DMS79 (cell line): ENCODE data around the gene SLCO3A1.

Experiments used
- DNase-seq: peaks from one replicate; lab custom pipeline; 2025; lab: John Stamatoyannopoulos, UW

Gene SLCO3A1

DNA sequence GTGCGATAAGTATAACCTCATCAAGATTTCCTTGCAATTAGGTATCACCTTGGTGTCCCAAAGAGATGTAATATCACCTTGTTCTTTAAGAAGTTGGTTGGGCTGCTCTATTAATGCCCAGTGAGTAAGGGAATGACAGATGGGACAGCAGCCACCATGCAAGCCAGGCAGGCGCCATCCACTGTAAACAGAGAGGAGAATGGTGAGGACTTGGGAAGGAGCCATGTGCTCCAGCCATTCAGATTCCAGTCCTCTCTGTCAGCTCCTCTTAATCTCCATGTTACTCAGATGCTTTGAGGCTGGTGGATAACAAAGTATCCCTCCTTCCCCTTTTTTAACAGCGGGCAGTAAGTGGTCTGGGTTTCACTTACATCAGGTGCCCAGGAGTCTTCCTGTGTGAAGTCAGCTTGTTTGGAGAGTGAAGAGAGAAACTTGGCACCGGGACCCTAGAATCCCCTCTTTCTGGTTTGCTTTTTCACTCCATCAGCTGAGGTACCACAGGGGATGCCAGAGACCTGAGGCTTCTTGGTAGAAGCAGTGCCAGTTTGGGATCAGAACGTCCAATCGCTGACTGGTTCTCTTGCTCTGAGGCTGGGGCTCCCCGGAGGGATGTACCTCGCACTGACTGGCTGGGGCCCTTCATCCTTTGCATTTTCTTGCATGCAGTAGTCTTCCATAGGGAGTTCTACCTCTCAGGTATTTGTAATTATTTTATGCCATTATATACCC lies 29.5 kb downstream of the SLCO3A1 start:
- DNase-seq: no peak

DNA sequence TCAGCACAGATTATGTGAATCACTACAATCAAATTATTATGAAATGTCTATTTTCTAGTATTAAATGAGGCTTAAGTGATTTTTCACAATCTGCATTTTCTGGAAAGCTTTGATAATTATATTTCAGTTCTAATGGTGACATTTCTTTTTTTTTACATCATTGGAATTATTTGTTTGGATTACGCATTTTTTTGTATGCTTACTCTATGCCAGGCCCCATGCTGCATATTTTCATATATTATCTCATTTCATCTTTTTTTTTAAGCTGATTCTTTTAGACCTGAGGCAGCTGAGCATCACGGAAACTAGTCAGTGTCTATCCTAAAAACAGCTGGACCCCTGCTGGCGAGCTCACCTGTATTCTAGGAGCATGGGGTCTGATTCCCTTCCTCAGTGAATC lies 31.1 kb downstream of the SLCO3A1 start:
- no peak for DNase-seq

DNA sequence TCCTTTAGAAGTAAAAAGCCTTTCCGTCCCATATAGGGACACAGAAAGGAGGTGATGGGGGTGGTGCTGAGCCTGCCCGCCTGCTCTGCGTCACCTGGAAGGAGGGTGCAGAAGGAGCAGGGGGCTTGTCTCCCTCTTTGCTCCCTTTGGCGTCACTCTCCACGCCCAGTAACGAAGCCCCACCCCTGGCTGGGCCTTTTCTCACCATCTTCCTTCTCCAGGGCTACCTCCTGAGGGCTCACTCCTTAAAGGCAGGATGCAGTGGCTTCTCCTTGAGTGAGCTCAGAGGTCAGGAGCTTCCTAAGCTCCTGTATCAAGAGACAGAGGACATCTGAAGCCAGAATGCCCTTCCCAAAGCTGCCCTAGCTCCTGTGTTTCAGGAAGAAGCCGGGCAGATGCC lies 31.5 kb downstream of the SLCO3A1 start:
- DNase-seq: no peak

DNA sequence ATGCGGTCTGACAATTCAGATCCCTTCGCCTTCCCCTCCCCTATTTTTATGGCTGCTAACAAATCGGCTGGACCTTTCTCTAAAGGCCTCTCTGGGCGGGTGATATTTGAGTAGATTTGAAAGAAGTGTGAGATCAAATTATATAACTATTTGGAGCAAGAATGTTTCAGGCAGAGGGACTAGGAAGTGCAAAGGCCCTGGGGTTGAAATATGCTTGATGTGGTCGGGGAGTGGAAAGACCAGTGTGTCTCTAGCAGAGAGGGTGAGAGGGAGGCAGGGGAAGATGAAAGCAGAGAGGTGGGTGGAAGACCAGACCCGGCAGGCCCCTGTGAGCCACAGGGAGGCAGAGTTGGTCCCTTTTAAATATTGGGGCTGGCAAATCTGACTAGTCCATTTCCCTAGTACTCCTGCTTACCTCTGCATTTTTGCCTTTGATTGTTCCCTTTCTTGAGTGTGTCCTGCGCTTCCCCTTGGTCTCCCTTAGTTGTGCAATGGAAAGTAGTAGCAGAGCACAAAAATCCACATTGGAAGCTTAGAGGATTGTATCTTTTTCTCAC lies 32.3 kb downstream of the SLCO3A1 start:
- DNase-seq: no peak

DNA sequence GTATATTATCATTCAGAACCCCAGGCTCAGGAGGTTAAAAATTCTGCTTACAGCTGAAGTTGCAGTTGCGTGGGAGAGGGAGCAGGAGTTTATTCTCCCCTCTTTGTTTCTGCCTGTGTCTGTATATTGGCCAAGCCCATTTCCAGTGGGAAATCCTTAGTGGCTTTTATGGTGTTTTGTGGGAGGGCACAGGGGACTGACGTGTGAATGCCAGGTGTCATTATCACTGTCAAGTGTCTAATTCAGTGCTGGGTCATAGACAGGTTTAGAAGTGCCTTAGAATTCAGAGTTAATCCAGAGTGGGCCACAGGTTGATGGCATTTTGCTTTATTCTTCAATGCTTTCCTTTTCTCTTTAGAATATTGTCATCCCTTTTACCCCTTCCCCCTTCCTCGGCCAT lies 33.4 kb downstream of the SLCO3A1 start:
- no peak for DNase-seq

DNA sequence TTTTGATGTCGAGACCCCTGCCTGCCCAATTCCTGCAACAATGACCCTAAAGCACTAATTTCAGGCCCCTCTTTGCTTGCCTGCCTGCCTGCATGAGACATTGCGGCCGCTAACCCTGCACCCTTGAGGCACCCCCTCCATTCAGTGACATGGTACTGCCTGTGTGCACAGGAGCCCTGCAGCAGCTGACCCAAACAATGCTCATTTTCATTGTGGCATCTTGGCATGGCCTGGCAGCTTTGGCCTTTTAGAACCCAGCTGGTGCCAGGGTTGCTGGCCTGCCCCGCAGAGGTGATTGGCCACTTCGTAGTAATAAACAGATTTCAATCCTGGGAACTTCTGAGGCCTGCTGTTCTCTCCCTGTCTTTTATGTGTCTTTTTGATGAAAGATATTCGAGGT lies 33.8 kb downstream of the SLCO3A1 start:
- DNase-seq: no peak

DNA sequence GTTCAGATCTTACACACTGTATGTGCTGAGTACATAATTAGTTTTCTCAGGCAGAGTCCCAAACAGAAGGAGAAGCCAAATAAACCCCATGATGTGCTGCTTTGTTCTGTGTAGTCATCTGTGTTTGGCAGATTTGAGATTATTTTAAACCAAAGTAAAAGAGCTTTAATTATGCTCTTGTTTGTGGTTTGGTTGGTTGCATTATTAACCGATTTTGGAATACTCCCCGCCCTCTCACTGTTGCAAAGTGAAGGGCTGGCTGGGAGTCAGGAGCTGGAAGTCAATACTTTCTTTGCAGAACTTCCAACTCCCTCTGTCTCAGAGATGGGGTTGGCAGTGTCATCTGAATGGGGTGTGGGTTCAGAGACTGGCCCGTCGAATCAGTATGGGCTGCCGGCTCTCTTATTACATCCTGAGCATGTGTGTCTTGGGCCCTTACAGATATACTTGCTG lies 34.4 kb downstream of the SLCO3A1 start:
- no peak for DNase-seq

DNA sequence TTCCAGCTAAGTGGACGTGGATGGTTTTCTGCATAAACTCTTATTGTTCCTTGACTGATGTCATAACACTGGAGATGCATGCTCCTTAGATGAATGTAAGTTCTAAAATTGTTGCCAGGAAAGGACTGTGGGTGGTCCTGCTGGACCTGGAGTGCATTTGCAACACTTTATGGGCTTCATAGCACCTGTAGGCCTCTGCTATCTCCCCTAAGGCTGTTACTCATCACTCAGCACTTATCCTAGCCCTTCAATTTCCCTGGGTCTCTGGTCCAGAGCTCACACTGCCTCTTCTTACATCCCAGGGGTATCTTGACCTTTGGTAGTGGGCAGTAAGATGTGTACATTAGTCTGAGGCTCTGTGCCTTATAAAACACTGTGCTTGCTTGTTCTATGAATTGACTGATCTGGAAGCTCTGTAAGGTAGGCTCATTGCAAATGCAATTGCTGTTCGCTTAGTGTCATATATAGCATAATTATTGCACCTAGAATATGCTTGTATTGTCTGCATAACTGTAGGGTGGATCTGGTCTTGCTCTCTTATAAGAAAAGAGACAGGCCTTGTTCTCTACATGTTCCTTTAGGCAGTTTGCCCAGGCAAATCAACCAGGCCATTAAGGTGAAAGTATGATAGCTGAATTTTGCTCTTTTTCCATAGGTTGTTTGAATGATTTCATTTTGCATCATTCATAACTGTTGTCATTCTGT lies 35.8 kb downstream of the SLCO3A1 start:
- no peak for DNase-seq

DNA sequence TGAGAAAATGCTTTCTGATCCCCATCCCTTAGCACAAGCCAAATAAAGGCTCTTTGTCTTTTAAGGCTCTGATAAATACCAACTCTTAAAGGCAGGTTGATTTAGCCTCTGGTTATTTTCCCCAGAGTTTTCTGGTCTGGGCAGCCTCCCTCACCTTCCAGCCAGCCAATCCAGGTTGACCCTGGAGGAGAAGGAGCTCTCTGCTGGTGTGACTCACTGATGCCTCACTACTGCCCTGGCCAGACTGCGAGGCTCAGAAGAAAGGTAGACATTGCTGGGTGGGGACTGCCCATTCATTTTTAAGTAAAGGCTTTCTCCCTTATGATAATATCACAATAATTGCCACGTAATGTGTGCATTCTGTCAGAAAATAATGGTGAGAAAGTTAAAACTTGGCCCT lies 37.1 kb downstream of the SLCO3A1 start:
- no peak for DNase-seq

DNA sequence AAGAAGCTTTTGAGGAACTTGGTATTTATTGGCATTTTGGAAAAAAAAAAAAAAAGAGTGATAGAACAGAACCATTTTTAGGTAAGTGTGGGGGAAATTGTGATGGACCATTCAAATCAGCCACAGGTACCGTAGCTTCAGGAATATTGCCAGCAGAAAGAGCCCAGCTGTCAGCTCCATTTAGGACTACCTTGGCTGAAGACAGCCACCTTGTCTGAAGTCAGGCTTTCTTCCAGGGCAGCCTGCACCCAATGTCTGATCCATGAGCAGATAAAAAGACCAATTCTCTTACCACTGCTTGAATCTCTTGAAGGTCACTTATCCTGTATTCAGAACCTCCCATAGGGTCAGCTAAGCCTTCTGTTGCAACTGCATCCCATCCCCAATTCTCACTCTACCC lies 37.6 kb downstream of the SLCO3A1 start:
- no peak for DNase-seq

DNA sequence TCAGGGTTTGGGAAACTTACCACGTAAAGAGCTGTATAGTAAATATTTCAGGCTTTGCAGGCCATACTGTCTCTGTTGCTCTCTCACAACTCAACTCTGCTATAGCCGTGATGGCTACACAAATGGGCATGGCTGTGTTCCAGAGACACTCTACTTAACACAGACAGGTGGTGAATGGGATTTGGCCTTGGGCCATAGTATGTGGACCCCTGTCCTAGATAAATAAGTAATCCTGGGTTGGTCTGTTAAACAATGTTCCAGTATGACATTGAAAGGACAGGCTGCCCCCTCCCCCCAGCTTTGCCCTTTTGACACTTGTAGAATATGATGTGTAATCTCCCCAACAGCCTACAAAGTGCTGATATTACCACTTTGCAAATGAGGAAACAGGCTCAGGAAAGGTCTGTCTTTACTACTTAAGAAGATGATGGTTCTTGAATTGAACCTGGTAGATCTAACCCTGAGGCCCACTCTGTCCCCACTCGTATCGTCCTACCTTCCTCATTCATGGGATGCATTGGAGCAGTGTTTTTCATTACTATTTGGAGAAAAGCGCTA lies 38.4 kb downstream of the SLCO3A1 start:
- no peak for DNase-seq

DNA sequence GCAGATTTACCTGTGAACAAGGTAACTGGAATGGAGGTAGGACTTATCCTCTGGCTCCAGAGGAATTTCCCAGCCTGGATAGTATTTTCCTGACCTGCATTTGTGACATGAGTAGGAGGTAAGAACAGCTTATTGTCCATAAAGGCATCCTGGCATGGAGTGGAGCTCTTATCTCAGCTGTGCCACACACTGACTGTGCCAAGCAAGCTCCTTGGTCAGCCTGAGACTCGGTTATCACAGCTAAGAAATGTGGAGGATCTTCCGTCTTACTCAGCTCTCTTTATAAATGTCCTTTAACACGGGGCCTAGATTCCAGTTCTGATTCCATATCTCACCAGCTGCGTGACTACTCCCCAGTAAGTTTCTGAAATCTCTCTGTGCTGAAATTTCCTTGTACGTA lies 38.9 kb downstream of the SLCO3A1 start:
- no peak for DNase-seq

DNA sequence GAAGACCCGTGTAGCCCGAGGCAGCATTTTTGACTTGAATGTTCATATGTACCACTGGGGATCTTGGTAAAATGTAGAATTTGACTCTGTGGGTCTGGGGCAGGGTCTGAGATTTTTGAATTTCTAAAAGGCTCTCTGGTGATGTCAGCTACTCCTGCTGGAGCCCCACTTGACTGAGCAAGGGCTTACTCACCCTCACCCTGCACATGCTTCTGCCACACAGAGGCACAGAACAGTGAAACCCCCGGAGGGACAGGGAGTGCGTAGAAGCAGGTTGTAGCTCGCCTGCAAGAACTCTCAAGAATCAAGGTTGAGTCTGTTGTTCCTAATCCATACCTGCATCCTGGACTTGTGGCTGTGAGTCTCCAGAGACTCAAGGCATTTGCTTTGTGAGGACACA lies 41.1 kb downstream of the SLCO3A1 start:
- no peak for DNase-seq

DNA sequence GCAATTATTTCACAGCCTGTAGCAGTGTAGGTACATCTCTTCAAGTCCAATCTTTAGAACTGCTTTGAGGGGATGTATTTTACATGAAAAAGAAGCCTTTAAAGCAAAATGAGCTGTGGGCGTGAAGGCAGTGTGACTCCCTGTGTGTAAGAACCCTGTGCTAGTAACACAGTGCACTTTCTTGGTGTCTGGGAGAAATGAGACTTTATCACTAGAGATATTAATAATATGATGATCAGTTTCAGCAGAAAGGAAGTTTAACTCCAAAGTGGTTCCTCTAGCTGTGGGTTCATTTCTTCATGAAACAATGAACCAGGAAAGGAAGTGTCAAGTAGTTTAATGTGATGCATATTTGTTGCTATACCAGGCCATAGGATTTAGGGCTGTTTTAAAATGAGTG lies 41.5 kb downstream of the SLCO3A1 start:
- no peak for DNase-seq

DNA sequence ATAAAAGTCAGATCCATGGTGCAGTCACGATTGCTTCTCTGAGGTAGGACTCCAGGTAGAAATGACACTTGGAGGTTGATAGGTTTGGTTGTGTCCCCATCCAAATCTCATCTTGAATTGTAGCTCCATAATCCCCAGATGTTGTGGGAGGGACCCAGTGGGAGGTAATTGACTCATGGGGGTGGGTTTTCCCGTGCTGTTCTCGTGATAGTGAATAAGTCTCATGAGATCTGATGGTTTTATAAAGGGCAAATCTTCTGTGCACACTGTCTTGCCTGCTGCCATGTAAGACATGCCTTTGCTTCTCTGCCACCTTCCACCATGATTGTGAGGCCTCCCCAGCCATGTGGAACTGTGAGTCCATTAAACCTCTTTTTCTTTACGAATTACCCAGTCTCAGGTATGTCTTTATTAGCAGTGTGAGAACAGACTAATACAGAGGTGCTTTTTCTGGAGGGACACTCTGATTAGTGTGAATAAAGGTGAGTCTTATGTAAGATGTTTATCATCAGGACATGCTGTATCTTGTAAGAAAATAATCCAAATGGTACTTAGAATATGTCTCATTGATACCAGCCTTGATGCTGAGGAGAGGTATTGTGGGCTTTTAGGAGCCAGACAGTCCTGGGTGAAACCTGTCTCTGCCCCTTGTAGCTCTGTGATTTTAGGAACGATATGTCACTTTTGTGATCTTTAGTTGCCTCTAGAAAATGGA lies 43.0 kb downstream of the SLCO3A1 start:
- DNase-seq: no peak

DNA sequence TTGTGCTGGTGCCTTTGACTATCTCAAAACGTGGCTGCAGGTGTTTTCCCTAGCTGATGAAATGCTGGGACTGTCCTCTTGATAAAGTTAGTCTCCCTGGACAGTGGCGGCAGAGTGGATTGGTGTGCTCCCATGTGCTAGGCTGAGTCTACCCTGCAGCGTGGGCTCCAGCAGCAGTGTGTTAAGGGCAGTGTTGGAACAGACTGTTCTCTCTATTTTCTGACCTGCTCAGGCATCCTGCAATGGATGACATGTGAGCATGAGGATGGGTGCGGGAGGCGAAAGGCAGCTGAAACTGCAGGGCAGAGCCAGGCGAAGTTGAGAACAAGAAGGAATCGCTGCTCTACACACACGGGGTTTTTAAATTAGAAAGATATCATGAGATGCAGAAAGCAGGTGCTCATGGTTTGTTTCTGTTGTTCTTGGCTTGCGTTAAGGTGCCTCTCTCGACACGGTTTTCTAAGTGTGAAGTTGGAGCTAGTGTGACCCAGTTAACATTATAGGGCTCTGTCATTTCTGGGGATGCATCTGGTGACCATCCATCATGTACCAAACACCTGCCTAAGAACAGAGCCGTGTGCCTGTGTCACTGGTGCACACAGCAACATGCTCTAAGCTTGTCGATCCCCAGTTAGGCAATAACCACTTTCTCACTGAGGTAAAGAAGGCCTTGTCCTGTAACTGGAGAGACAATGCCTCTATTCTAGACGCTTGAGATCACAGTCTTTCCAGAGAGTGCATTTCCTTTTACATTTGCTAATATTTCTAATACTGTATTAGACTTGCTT lies 44.3 kb downstream of the SLCO3A1 start:
- DNase-seq: no peak

DNA sequence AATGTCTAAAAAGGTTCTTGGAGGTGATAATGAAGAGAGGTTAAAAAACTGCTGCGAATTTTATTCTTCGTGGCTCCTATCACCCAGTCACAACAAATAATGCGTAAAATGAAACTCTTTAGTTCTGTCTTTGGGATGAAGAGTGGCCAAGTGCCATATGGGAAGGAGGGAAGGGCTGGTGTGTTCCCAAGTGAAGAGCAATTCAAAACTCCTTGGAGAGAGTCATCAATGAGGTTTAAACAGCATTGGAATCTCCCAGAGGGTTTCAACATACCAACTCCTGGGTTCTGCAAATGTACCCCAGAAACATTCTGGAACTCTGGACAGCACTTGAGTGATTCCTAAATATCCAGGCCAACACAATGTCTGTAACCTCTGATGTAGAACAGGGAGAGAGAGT lies 45.3 kb downstream of the SLCO3A1 start:
- DNase-seq: no peak

DNA sequence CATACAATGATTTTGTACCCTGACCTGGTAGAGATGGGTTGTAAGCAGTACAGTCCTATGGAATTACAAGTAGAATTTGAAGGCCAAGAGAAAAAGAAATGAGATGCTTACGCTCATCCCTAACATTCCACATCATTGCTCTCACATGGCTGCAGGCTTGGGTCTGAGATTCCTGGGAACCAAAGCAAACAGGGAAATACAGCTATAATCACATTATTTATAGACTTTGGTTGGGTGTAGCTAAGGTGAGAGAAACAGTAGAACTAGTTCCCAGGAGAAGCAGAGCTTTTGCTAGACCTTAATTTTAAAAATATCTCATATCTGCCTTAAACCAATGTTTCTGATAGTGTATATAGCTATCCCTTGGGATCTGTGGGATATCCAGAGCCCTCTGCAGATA lies 51.4 kb downstream of the SLCO3A1 start:
- DNase-seq: no peak

DNA sequence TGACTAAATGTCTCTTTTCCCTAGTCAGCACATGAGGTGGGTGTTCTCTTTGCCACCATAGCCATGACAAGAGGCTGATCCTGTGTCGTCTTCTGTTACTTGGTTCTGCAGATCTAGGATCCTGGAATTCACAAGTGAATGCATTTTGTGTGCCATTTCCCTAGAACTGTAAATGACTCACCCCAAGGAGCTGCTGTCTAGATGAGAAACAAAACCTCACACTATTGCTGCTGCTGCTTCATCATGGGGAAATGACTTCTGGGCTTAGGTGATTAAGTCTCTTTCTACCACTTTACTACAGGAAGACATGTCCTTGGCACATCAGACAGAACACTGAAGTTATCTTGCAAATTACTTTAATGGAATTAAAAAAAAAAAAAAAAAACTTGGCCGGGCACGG lies 54.9 kb downstream of the SLCO3A1 start:
- no peak for DNase-seq

DNA sequence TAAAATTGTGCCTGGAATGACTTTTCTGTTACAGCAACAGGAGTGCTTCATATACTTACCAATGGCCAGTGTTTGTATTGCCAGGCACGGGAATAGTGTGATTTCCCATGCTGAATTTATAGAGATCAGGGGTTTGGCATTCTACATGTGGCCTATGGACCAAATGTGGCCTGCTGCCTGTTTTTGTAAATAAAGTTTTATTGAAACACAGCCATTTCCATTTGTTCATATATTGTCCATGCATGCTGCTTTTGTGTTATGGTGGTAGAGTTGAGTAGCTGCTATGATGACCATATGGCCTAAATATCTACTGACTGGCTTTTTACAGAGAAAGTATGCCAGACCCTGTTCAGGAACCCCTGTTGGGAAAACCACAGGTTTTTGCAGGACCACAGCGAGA lies 55.6 kb downstream of the SLCO3A1 start:
- DNase-seq: no peak

DNA sequence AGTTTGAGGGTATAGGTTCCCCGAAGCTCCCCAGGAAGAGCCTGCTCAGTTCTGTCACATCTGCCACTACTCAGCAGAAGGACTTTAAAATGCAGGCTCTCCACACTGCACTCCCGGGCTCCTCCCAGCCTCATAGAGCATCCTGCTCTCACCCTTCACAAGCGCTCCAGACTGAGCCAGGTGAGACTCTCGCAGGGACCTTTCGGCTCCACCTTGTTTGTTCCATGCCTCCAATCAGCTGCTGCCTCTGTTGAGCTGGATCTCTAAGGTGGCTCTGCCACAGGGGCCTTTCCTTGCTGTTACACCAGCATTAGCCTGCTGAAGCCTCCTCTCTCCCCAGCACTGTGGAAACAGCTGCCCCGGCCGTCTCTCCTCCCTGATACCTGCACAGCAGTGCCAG lies 56.1 kb downstream of the SLCO3A1 start:
- DNase-seq: peak; percentile 50

DNA sequence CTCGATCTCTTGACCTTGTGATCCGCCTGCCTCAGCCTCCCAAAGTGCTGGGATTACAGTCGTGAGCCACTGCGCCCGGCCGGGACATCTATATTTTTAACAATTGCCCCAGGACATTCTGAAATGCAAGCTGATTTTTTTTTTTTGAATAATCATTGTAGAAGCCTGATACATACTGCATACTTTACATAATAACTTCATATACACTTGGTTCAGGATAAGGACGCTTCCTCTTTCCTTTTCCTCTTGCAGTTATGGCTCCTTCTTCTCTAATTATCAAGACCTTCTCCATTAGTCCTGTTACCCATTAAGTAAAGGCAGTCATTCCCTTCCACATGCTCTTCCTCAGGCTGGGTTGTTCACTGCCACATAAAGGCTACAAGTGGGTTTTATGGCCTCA lies 58.3 kb downstream of the SLCO3A1 start:
- no peak for DNase-seq
